SIG-M5 treated with dmso at 0.1 percent for 504 hours (cell line): ENCODE results near the gene HPSE2.

Experiments used
- DNase-seq: peaks from one replicate; lab custom pipeline; 2025; ENCODE audit not compliant: unreplicated experiment; lab: John Stamatoyannopoulos, UW

The HPSE2 gene

DNA sequence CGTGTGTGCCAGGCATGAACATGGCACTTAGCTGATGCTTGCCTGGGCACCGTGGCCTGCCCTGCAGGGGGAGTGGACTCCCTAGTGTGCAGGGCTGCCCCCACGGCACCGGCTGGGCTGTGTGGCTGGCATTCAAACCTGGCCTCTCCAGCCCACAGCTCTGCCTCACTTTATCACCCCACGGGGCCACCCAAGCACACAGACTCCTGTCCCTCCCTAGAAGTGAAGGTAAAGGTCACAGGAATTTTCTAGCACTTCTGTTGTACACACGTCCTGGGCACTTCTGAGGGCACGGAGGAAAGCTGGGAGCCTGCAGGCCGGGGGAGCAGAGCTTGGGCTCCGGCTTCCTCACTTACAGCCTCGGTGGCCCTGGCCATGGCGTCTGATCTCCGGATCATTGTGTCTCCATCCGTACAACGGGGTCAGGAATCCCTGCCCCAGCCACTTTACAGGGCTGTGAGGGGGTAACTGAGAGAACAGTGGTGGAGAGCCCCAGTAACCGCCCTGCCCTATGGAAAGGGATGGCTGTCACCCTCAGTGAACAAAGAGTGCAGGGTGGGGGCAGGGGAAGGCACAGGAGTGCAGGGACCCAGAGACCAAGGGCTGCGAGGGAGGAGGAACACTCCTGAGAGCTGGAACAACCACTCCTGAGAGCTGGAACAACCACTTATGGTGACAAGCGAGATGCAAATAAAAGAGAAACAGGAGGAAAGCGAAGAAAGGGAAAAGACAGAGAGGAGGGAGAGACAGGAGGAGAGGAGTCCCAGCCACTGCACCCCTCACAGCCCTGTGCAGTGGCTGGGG lies 816.8 kb downstream of the HPSE2 start:
- no peak for DNase-seq

- DNase-seq, result no peak
Measured at GRCh38 chr10:98417973-98418664, 817.5 kb downstream of the HPSE2 start.

DNA sequence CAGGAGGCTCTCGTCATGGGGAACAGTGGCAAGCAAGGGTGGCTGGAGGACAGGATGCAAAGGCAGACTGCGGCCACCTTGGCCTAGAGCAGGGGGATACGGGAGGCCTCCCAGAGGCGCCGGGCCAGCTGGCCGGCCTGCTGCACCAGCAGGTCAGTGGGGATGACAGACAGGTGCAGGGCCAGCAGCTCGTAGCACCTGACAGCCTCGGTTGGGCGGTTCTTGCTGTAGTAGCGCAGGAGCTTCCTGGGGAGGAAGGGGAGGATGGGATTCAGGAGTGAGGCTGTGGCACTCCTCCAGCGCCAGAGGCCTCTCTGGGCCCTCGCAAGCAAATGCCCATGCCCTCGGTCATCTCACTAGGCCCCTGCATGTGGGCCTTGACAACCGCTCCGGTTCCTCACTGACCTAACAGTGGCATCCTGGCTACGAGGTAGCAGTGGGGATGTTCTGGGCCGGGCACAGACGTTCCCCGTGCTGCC lies 818.1 kb downstream of the HPSE2 start:
- DNase-seq, result no peak

DNA sequence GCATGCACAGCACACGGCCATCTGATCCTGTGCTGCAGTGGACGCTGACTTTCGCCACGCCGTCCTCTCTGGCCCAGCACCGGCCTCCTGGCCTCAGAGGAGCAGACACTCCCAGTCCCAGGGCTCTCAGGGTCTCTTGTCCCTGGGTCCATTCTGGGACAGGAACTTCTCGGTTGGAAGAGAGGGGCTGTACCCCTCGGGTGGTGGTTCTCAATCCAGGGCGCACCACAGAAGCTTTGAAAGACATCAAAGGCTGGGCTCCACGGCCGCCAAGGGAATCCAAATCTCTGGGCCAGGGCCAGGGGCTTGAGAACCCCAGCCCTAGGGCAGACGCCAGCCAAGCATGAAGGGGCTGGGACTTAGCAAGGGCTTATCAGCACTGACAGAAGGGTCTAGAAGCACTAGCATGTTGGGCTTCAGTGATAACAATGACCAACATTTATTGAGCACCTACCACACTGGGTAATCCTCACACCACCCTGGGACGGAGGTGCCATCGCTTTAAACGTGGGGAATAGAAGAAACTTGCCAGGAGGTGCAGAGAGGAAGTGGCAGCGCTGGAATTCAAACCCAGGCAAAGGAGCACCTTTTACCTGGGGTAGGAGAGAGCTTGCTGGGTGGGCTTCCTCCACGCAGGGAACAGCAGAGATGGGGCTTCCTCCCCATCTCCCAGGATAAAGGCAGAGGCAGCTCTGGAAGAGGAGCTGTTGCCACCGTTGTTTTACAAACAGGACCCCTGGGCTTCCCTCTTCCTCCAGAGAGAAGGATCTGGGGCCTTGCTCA lies 818.9 kb downstream of the HPSE2 start:
- no peak for DNase-seq

- DNase-seq, result no peak
Measured at GRCh38 chr10:98415731-98416119, 819.9 kb downstream of the HPSE2 start.

DNA sequence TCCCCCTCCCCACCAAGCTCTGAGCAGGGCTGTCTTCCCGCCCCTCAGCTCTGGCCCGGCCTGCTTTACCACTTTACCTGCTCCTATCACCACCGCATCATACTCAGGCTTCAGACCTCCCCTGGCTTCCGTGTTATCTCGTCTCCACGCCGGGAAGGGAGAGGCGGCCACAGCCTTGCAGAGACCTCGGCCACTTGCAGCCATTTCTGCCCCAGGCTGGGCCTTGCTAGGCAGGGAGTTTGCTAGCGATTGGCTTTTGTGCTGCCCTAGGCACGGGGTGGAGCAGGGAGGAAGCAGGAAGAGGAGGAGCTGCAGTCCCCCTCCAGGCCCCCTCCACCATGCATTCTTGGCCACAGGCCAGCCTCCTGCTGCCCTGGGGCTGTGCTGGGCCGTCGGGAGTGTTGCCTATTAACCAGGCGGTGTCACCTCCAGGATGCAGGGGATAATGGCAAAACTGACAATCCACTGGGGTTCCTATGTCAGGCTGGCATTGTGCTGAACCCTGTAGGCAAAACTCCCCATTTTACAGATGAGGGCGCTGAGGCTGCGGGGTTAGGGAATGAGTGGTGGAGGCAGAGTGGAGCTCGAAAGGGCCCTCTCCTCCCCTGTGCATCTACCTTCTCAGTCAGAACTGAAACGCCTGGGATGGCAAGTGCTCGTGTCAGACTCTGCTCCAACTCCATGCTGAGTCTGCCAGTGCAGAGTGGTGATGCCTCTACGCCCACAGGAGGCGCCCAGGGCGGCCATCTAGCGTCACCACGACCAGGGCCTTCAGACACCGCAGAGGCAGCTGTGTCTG lies 820.5 kb downstream of the HPSE2 start, which contains the start of gene PYROXD2:
TSS of gene PYROXD2 (minus strand) at position 251 of the 799 bp plus-strand sequence. CDS start at position 204, 47 bp downstream.
- DNase-seq, result peak; percentile 42

GRCh38 chr10:98414578-98414931 lies 821.1 kb downstream of the HPSE2 start:
- no peak for DNase-seq

GRCh38 chr10:98411768-98412167 lies 823.9 kb downstream of the HPSE2 start:
- no peak for DNase-seq

GRCh38 chr10:98411166-98411565 lies 824.5 kb downstream of the HPSE2 start:
- DNase-seq, result no peak

DNA sequence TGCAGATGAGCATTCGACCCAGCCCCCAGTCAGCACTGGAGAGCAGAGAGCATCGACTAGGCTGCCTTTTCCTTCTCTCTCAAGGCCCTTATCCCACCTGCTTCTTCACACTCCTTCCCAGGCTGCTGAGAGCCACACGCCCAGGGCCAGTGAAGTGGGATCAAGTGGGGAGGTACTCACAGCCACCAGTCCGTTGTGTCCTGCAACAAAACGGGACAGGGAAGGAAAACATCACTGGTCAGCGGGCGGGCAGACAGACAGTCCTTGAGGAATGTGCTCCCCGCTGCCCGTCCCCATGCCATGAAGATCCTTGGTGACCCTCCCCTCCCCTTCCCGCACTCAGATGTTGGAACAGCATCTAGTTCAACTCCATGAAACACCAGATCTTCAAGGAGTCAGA lies 824.9 kb downstream of the HPSE2 start:
- DNase-seq, result no peak

DNA sequence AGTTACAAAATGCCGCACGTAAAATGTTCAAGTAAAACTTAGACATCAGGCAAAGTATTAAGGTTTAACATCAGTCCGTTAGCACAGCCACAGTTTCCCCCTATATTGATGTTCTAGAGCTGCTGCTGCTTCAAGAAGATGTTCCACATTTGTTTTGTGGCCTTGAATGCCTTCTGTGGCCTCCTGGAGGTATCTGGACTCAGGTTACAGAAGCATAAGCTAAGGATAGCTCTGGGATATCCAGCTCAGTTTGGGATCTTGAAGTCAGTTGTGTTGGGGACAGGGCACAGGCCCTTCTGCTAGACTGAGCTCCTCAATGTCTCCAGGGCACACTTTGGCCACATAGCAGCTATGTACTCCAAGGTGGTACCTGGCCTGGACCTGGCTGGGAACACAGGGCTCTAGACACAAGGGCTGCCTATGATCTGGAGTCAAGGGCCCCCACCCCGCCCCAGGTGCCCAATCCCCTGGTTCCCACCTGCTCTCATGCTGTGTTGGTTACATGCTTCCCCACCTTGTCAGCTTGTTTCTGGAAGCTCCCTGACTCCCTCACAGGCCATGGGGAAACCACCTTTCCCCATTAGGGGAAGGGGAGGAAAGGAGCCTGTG lies 825.4 kb downstream of the HPSE2 start:
- DNase-seq, result no peak

DNA sequence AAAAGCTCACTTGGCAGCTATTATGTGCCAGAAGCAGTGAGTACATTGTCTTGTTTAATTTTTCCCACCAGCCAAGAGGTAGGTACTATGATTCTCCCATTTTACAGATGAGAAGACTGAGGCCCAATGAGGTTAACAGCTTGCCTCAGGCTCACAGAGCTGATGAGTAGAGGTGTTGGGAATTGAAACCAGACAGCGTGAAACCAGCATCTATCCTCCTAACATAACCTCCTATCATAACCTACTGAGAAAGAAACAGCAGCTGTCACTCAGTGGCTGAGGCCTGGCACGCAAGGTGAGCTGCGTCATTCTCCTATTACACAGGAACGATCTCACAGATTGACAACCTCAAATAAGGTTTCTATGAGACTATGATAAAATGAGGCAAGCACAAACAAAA lies 826.9 kb downstream of the HPSE2 start:
- DNase-seq, result no peak

GRCh38 chr10:98407744-98408241 lies 827.9 kb downstream of the HPSE2 start:
- DNase-seq, result no peak
